ENCODE data around the gene MYBL2.
"Not testable (repeated sequence)": the region's sequence is repeated elsewhere in the genome, so short reads cannot be mapped to it uniquely, and the experiment has no call there.

MYBL2 gene

DNA sequence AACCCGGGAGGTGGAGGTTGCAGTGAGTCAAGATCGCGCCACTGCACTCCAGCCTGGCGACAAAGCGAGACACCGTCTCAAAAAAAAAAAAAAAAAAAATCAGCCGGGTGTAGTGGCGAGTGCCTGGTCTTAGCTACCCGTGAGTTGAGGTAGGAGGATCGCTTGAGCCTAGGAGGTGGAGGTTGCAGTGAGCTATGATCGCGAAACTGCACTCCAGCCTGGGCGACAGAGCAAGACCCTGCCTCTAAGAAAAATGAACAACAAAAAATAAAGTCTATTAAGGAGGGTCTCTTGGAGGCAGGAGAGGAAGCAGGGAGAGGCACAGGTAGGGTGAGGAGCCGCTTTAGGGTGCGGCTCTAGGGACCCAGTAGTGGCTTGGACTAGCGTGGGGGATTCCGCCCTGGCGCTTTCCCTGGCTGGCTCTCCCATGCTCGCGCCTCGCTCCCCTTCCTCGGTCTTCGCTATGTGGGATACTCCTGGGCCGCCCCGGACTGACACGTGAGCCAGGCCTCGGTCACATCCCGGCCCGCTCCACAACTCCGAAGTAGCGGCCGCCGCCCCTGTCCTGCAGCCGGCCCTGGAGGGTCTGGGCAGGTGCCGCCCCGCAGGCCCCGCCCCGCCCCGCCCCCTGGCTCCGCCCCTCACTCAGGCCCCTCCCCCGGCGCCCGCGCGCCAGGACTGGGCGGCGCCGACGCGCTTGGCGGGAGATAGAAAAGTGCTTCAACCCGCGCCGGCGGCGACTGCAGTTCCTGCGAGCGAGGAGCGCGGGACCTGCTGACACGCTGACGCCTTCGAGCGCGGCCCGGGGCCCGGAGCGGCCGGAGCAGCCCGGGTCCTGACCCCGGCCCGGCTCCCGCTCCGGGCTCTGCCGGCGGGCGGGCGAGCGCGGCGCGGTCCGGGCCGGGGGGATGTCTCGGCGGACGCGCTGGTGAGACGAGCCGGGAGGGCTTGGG lies at the start of gene MYBL2:
Gene MYBL2, plus strand, starts transcription at position 739 of the 953 bp plus-strand sequence. Its CDS starts 170 bp downstream, at position 909.
- DNase-seq (ENCODE audit: low read depth), result no peak

DNA sequence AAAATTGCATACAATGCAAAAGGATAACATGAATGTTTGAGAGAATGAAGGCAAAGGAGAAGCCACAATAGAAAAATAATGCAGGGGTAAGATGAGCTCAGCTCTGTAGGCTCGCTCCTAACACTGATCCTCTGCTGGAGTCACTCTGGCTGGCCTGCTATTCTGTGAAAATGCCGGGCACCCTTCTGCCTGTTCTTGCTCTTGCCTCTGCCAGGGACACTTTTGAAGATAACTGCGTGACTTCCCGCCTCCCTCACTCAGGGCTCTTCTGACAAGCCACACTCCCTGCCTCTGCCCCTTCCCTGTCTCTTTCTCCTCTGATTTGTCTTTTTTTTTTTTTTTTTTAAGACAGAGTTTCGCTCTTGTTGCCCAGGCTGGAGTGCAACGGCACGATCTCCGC lies 35.3 kb upstream of the MYBL2 start:
- no peak for DNase-seq (ENCODE audit: low read depth)

DNA sequence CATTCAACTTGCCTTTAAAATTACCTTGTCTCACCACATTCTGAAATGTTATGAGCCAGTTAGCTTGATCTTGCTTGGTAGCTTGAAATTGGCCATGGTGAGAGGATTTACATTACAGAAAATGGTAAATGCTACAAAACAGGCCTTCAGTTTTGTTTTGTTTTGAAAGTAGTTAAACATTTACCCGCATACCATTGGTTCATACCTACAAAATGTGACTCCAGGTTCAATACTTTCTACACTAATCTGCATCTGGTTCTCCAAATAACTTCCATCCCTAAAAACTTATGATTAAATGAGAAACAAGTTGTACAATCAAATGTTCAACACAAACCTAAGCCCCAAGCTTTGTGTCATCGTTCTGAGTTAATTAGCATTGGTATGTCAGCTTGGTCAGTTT lies 30.5 kb upstream of the MYBL2 start:
- DNase-seq (ENCODE audit: low read depth), result no peak

DNA sequence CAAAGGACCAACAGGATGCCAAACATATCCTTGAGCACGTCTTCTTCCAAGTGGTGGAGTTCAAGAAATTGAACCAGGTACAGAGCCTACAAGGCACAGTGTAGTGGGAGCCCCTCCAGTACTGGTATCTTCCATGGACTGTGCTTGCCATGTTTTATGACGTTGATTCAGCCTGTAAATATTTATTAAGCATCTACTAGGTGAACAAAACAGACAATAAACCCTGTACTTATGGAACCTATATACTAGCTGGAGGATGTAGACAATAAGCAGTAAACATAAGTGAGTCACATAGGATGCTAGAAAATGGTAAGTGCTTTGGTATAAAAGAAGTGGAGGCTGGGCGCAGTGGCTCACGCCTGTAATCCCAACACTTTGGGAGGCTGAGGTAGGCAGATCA lies 24.4 kb upstream of the MYBL2 start:
- DNase-seq (ENCODE audit: low read depth), result no peak

DNA sequence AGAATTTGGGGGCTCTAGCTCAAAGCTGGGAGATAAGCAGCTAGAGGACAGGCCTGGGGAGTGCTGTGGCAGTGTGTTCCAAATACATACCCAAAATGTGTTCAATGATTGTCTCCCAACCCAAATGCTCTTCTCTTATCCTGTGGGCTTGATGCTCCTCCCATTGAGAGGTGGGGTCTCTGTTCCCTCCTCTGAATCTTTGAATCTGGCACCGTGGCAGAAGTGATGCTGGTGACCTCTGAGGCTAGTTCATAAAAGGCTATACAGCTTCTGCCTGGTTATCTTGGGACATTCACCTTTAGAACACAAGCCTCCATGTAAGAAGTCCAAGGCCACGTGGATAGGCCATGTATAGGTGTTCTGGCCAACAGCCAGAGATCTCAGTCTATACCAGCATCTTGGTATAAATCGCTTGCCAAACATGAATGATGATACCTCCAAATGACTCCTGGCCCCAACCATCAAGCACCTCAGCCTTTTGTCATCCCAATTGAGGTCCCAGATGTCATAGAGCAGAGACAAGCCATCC lies 15.9 kb upstream of the MYBL2 start:
- no peak for DNase-seq (ENCODE audit: low read depth)

DNA sequence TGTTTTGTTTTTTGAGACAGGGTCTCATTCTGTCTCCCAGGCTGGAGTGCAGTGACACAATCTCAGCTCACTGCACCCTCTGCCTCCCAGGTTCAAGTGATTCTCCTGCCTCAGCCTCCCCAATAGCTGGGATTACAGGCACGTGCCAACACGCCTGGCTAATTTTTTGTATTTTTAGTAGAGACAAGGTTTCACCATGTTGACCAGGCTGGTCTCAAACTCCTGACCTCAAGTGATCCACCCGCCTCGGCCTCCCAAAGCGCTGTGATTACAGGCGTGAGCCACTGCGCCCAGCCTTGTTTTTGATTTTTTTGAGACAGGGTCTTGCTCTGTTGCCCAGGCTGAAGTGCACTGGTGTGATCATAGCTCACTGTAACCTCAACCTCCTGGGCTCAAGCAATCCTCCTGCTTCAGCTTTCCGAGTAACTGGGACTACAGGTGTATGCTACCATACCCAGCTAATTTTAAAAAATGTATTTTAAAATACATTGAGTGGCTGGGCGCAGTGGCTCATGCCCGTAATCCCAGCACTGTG lies 15.2 kb upstream of the MYBL2 start:
- not testable (repeated sequence) for DNase-seq (ENCODE audit: low read depth)

GRCh38 chr20:43653966-43654365 lies 12.9 kb upstream of the MYBL2 start:
- no peak for DNase-seq (ENCODE audit: low read depth)

DNA sequence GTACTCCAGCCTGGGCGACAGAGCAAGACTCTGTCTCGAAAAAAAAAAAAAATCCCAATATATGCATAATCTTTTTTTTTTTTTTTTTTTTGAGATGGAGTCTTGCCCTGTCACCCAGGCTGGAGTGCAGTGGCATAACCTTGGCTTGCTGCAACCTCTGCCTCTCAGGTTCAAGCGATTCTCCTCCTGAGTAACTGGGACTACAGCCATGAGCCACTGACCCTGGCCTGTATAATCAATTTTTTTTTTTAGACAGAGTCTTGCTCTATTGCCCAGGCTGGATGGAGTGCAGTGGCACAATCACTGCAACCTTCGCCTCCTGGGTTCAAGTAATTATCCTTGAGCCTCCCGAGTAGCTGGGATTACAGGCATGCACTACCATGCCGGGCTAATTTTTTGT lies 11.7 kb upstream of the MYBL2 start:
- not testable (repeated sequence) for DNase-seq (ENCODE audit: low read depth)

DNA sequence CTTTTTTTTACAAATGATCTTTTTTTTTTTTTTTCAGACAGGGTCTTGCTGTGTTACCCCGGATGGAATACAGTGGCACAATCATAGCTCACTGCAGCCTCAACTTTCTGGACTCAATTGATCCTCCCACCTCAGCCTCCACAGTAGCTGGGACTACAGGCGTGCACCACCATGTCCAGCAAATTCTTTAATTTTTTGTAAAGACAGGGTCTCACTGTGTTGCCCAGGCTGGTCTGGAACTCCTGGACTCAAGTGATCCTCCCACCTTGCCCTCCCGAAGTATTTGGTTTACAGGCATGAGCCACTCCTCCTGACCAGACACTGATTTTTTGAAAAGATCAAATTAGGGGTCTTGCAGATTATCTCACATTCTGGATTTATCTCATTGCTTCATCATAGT lies 11.0 kb upstream of the MYBL2 start:
- no peak for DNase-seq (ENCODE audit: low read depth)

GRCh38 chr20:43658069-43658722 lies 8.7 kb upstream of the MYBL2 start:
- DNase-seq (ENCODE audit: low read depth), result no peak

DNA sequence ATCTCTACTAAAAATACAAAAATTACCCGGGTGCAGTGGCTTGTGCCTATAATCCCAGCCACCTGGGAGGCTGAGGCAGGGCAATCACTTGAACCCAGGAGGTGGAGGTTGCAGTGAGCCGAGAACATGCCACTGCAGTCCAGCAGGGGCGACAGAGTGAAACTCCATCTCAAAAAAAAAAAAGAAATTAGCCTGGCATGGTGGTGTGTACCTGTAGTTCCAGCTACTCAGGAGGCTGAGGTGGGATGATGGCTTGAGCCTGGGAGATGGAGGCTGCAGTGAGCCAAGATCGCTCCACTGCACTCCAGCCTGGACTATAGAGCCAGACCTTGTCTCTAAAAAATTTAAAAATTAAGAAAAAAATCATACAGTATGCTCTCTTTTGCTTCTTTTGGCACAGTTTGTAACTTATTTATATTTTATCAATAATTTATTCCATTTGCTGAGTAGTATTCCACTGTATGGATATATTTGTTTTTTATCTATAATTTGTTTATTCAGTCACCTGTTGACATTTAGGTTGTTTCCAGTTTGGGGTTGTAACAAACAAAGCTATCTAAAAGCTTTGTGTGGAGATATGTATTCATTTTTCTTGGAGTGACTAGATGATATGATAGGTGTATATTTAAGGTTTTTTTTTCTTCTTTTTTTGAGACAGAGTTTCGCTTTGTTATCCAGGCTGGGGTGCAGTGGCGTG lies 8.0 kb upstream of the MYBL2 start:
- DNase-seq (ENCODE audit: low read depth), result no peak

GRCh38 chr20:43662943-43663655 lies 3.8 kb upstream of the MYBL2 start:
- DNase-seq (ENCODE audit: low read depth), result no peak

GRCh38 chr20:43665466-43666176 lies 1.3 kb upstream of the MYBL2 start:
- DNase-seq (ENCODE audit: low read depth), result no peak

- no peak for DNase-seq (ENCODE audit: low read depth)
Measured at GRCh38 chr20:43667341-43668132, 623 bp downstream of the MYBL2 start.

DNA sequence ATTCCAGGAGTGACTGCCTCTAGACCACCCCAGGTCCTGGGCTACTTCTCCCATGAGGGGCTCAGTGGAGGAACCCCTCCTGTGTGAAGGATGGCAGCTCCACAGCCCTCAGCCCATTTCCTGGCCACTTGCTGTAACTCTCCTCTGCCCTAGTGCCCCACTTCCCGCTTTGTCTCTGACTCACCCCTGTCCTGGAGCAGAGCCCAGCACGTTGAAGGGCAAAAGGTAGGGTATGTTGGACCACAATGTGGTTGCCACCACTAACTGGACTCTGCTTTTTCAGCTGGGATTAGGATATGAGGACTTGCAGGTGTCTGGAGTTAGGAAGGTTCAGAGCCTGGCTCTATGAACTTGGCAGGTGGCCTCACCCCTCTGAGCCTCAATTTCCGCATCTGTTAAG lies 2.4 kb downstream of the MYBL2 start:
- DNase-seq (ENCODE audit: low read depth), result no peak

- no peak for DNase-seq (ENCODE audit: low read depth)
Measured at GRCh38 chr20:43670423-43670822, 3.5 kb downstream of the MYBL2 start.

- DNase-seq (ENCODE audit: low read depth), result no peak
Measured at GRCh38 chr20:43676368-43676767, 9.5 kb downstream of the MYBL2 start.

DNA sequence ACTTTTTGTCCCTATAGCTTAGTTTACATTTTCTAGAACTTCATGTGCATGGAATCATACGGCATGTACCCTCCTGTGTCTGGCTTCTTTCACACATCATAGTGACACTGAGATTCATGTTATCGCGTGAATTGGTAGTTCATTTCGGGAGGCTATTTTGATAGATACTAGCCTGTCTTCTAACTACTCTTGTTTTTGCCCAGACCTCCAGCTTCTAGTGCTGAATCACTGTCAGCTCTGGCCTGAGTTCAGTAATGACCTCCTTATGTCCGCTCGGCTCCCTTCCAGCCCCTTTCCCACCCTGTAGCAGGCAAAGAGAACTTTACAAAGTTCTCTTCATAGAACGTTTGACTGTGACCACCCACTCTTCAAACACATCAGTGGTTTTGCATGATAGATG lies 14.1 kb downstream of the MYBL2 start:
- DNase-seq (ENCODE audit: low read depth), result no peak

GRCh38 chr20:43681468-43681942 lies 14.6 kb downstream of the MYBL2 start:
- DNase-seq (ENCODE audit: low read depth), result no peak

DNA sequence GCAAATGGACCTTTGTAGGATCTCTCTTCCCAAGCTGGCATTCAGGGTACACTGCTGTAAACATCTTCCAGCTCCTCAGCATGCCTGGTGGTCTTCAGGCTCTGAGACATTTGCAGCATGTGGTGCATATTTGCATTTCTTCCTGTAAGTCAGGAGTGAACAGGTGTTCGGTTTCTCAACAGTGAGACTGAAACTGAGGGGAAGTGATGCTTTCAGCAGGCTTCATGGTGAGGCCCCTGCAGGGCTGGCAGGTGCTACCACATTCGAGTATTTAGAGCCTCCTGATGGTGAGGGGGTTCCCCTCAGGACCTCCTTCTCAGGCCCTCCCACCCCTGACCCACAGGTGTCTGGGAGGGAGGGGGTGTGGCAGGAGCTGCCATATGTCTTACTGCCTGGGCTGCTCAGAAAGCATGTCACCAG lies 15.1 kb downstream of the MYBL2 start:
- no peak for DNase-seq (ENCODE audit: low read depth)

Data from fibroblast of the conjunctiva (primary cell).